SK-N-SH treated with all-trans-retinoic acid at 6 μM for 48 hours (cell line): ENCODE results near the gene PCDHGB3.
"Not testable (repeated sequence)": the region's sequence is repeated elsewhere in the genome, so short reads cannot be mapped to it uniquely, and the experiment has no call there.

Experiments used
- ATAC-seq: fragments of 200-7000 bp; cut with Tn5 transposase; 3 replicates; pipeline ENCODE4 v1.9.1; 2020; ENCODE audit warnings: mild to moderate bottlenecking, moderate library complexity
- ARNTL ChIP-seq: fragments of 450-650 bp; formaldehyde crosslinking; IDR thresholded peaks from 2 replicates; pipeline ENCODE4 v1.5.0; 2020; ENCODE audit warnings: low read depth, mild to moderate bottlenecking, moderate library complexity, borderline replicate concordance
- CSDC2 ChIP-seq: fragments of 250-450 bp; sonication (Bioruptor Pico); IDR thresholded peaks from 2 replicates; pipeline ENCODE4 v1.5.0; 2020; ENCODE audit warnings: mild to moderate bottlenecking, moderate library complexity
- ESRRG ChIP-seq: fragments of 250-450 bp; sonication (Bioruptor Pico); IDR thresholded peaks from 2 replicates; pipeline ENCODE4 v1.6.1; 2021; ENCODE audit warnings: mild to moderate bottlenecking
- GLIS3 ChIP-seq: fragments of 250-450 bp; sonication (Bioruptor Pico); IDR thresholded peaks from 2 replicates; pipeline ENCODE4 v1.5.0; 2020; ENCODE audit warnings: mild to moderate bottlenecking, moderate library complexity
- ISL1 ChIP-seq: fragments of 250-450 bp; sonication (Bioruptor Pico); IDR thresholded peaks from 2 replicates; pipeline ENCODE4 v2.1.2; 2022; ENCODE audit warnings: mild to moderate bottlenecking, moderate library complexity
- PPARA ChIP-seq: fragments of 250-450 bp; sonication (Bioruptor Pico); IDR thresholded peaks from 2 replicates; pipeline ENCODE4 v1.5.0; 2020; ENCODE audit warnings: mild to moderate bottlenecking, borderline replicate concordance
- RARB ChIP-seq: fragments of 250-450 bp; sonication (Bioruptor Pico); IDR thresholded peaks from 2 replicates; pipeline ENCODE4 v1.8.0; 2021; ENCODE audit warnings: mild to moderate bottlenecking, moderate library complexity
- SNAI2 ChIP-seq: fragments of 250-450 bp; sonication (Bioruptor Pico); IDR thresholded peaks from 2 replicates; pipeline ENCODE4 v1.5.0; 2020; ENCODE audit warnings: mild to moderate bottlenecking, moderate library complexity
- TOX ChIP-seq: fragments of 250-450 bp; sonication (Bioruptor Pico); IDR thresholded peaks from 2 replicates; pipeline ENCODE4 v1.8.0; 2021; ENCODE audit warnings: mild to moderate bottlenecking, moderate library complexity, borderline replicate concordance
- ZC3H10 ChIP-seq: fragments of 250-450 bp; sonication (Bioruptor Pico); IDR thresholded peaks from 2 replicates; pipeline ENCODE4 v1.5.1; 2021; ENCODE audit warnings: mild to moderate bottlenecking, moderate library complexity
- ZFP3 ChIP-seq: fragments of 250-450 bp; sonication (Bioruptor Pico); IDR thresholded peaks from 2 replicates; pipeline ENCODE4 v1.5.0; 2020; ENCODE audit warnings: mild to moderate bottlenecking, moderate library complexity
- ZFP30 ChIP-seq: fragments of 450-650 bp; formaldehyde crosslinking; IDR thresholded peaks from 2 replicates; pipeline ENCODE4 v1.5.0; 2022; ENCODE audit warnings: mild to moderate bottlenecking, moderate library complexity
- ZNF565 ChIP-seq: fragments of 450-650 bp; formaldehyde crosslinking; conservative IDR thresholded peaks from 2 replicates; pipeline ENCODE4 v1.5.0; 2020; ENCODE audit warnings: low read depth, mild to moderate bottlenecking, moderate library complexity
- ZNF70 ChIP-seq: fragments of 450-650 bp; formaldehyde crosslinking; IDR thresholded peaks from 2 replicates; pipeline ENCODE4 v1.5.0; 2020; ENCODE audit warnings: mild to moderate bottlenecking, moderate library complexity
- ZNF8 ChIP-seq: fragments of 450-650 bp; formaldehyde crosslinking; IDR thresholded peaks from 2 replicates; pipeline ENCODE4 v1.5.0; 2020; ENCODE audit warnings: mild to moderate bottlenecking, moderate library complexity
- TF ChIP-seq, protein P1 (sequence below): fragments of 250-450 bp; sonication (Bioruptor Pico); IDR thresholded peaks from 2 replicates; pipeline ENCODE4 v1.5.1; 2021; ENCODE audit warnings: mild to moderate bottlenecking, moderate library complexity
- TF ChIP-seq, protein P2 (sequence below): fragments of 250-450 bp; sonication (Bioruptor Pico); IDR thresholded peaks from 2 replicates; pipeline ENCODE4 v1.5.0; 2020; ENCODE audit warnings: mild to moderate bottlenecking, moderate library complexity
- TF ChIP-seq, protein P3 (sequence below): fragments of 250-450 bp; sonication (Bioruptor Pico); IDR thresholded peaks from 2 replicates; pipeline ENCODE4 v1.8.0; 2020; ENCODE audit warnings: mild to moderate bottlenecking, moderate library complexity, borderline replicate concordance
- TF ChIP-seq, protein P4 (sequence below): fragments of 250-450 bp; sonication (Bioruptor Pico); IDR thresholded peaks from 2 replicates; pipeline ENCODE4 v1.5.1; 2020; ENCODE audit warnings: low read depth, mild to moderate bottlenecking, moderate library complexity

Gene PCDHGB3

DNA sequence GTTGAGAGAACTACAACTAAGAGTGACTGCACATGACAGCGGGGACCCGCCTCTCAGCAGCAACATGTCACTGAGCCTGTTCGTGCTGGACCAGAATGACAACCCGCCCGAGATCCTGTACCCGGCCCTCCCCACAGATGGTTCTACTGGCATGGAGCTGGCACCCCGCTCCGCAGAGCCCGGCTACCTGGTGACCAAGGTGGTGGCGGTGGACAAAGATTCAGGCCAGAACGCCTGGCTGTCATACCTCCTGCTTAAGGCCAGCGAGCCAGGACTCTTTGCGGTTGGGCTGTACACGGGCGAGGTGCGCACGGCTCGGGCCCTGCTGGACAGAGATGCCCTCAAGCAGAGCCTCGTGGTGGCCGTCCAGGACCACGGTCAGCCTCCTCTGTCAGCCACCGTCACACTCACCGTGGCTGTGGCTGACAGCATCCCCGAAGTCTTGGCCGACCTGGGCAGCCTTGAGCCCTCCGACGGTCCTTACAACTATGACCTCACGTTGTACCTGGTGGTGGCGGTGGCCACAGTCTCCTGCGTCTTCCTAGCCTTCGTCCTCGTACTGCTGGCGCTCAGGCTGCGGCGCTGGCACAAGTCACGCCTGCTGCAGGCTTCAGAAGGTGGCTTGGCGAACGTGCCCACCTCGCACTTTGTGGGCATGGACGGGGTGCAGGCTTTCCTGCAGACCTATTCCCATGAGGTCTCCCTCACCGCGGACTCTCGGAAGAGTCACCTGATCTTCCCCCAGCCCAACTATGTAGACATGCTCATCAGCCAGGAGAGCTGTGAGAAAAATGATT lies 14.6 kb downstream of the PCDHGB3 start (continued):
- TF ChIP-seq, protein P1, sequence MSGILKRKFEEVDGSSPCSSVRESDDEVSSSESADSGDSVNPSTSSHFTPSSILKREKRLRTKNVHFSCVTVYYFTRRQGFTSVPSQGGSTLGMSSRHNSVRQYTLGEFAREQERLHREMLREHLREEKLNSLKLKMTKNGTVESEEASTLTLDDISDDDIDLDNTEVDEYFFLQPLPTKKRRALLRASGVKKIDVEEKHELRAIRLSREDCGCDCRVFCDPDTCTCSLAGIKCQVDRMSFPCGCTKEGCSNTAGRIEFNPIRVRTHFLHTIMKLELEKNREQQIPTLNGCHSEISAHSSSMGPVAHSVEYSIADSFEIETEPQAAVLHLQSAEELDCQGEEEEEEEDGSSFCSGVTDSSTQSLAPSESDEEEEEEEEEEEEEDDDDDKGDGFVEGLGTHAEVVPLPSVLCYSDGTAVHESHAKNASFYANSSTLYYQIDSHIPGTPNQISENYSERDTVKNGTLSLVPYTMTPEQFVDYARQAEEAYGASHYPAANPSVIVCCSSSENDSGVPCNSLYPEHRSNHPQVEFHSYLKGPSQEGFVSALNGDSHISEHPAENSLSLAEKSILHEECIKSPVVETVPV (CRISPR knock-in tag), result no peak
- TF ChIP-seq, protein P2, sequence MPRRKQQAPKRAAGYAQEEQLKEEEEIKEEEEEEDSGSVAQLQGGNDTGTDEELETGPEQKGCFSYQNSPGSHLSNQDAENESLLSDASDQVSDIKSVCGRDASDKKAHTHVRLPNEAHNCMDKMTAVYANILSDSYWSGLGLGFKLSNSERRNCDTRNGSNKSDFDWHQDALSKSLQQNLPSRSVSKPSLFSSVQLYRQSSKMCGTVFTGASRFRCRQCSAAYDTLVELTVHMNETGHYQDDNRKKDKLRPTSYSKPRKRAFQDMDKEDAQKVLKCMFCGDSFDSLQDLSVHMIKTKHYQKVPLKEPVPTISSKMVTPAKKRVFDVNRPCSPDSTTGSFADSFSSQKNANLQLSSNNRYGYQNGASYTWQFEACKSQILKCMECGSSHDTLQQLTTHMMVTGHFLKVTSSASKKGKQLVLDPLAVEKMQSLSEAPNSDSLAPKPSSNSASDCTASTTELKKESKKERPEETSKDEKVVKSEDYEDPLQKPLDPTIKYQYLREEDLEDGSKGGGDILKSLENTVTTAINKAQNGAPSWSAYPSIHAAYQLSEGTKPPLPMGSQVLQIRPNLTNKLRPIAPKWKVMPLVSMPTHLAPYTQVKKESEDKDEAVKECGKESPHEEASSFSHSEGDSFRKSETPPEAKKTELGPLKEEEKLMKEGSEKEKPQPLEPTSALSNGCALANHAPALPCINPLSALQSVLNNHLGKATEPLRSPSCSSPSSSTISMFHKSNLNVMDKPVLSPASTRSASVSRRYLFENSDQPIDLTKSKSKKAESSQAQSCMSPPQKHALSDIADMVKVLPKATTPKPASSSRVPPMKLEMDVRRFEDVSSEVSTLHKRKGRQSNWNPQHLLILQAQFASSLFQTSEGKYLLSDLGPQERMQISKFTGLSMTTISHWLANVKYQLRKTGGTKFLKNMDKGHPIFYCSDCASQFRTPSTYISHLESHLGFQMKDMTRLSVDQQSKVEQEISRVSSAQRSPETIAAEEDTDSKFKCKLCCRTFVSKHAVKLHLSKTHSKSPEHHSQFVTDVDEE, result no peak
- TF ChIP-seq TOX (CRISPR knock-in tag) (no peak), ISL1 (CRISPR knock-in tag) (no peak), ZNF8 (CRISPR knock-in tag) (no peak)

DNA sequence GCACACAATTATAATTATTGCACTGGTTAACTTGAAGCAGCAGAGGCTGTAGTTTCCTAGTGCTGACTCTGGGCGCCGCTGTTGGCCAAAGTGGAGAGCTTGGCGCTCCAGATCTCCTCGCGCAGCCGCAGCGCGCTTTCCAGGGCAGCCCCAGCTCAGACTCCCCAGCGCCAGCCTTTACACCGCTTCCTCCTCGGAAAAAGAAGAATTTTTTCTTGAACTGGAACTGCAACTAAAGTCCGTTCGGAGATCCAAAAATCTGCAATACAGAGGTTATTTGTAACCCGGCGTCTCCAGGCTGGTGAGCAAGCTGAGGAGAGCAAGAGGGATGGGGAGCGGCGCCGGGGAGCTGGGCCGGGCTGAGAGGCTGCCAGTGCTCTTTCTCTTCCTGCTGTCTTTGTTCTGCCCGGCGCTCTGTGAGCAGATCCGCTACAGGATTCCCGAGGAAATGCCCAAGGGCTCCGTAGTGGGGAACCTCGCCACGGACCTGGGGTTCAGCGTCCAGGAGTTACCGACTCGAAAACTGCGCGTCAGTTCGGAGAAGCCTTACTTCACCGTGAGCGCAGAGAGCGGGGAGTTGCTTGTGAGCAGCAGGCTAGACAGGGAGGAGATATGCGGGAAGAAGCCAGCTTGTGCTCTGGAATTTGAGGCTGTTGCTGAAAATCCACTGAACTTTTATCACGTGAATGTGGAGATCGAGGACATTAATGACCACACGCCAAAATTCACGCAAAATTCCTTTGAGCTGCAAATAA lies 17.7 kb downstream of the PCDHGB3 start, which contains the start of gene PCDHGB4:
Gene PCDHGB4, plus strand, starts transcription at position 142 of the 755 bp plus-strand sequence. Its CDS starts 187 bp downstream, at position 329.
- ATAC-seq, result not testable (repeated sequence)

DNA sequence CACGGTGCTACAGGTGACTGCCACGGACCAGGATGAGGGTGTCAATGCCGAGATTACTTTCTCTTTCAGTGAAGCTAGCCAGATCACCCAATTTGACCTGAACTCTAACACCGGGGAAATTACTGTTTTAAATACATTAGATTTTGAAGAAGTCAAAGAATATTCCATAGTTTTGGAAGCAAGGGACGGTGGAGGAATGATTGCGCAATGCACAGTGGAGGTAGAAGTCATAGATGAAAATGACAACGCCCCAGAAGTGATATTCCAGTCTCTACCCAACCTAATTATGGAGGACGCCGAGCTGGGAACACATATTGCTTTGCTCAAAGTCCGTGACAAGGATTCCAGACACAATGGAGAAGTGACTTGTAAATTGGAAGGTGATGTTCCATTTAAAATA lies 18.6 kb downstream of the PCDHGB3 start:
- no peak for TF ChIP-seq PPARA (CRISPR knock-in tag)
- TF ChIP-seq, all 23 proteins: peak for 0
- no peak for ATAC-seq

DNA sequence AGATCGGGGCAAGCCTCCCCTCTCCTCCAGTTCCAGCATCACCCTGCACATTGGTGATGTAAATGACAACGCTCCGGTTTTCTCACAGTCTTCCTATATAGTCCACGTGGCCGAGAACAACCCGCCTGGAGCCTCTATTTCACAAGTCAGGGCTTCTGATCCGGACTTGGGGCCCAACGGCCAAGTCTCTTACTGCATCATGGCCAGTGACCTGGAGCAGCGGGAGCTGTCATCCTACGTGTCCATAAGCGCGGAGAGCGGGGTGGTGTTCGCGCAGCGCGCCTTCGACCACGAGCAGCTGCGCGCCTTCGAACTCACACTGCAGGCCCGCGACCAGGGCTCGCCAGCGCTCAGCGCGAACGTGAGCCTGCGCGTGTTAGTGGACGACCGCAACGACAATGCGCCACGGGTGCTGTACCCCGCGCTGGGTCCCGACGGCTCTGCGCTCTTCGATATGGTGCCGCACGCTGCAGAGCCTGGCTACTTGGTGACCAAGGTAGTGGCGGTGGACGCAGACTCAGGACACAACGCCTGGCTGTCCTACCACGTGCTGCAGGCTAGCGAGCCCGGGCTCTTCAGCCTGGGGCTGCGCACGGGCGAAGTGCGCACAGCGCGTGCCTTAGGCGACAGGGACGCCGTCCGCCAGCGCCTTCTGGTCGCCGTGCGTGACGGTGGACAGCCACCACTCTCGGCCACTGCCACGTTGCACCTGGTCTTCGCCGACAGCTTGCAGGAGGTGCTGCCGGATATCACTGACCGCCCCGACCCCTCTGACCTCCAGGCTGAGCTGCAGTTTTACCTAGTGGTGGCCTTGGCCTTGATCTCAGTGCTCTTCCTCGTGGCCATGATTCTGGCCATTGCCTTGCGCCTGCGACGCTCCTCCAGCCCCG lies 19.4 kb downstream of the PCDHGB3 start:
- TF ChIP-seq, protein P3, sequence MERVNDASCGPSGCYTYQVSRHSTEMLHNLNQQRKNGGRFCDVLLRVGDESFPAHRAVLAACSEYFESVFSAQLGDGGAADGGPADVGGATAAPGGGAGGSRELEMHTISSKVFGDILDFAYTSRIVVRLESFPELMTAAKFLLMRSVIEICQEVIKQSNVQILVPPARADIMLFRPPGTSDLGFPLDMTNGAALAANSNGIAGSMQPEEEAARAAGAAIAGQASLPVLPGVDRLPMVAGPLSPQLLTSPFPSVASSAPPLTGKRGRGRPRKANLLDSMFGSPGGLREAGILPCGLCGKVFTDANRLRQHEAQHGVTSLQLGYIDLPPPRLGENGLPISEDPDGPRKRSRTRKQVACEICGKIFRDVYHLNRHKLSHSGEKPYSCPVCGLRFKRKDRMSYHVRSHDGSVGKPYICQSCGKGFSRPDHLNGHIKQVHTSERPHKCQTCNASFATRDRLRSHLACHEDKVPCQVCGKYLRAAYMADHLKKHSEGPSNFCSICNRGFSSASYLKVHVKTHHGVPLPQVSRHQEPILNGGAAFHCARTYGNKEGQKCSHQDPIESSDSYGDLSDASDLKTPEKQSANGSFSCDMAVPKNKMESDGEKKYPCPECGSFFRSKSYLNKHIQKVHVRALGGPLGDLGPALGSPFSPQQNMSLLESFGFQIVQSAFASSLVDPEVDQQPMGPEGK (CRISPR knock-in tag), result no peak
- TF ChIP-seq SNAI2 (no peak), ISL1 (CRISPR knock-in tag) (no peak), CSDC2 (CRISPR knock-in tag) (no peak)
- TF ChIP-seq, all 23 proteins: peak for 0
- no peak for ATAC-seq

DNA sequence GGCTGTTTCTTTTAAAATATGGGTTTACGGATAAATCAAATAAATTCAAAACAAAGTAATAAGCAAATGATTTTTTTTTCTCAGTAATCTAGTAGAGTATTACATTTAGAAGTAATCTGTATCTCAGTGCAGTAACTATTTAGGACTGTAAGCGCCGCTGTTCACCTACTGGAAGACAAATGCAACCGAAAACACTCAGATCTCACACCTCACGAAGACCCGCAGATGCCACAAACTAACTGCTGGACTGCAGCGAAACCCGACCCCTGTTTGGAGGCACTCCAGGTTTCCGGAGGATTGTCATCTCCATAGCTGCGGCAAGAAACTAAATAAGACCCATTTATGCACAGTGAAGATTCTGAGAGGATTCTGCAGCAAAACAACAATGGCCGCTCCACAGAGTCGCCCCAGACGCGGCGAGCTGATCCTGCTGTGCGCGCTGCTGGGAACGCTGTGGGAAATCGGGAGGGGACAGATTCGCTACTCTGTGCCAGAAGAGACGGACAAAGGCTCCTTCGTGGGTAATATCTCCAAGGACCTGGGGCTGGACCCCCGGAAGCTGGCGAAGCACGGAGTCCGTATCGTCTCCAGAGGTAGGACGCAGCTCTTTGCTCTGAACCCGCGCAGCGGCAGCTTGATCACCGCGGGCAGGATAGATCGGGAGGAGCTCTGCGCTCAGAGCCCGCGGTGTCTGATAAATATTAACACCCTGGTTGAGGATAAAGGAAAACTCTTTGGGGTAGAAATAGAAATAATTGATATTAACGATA lies 22.6 kb downstream of the PCDHGB3 start, which contains the start of gene PCDHGA8:
Gene PCDHGA8, plus strand, starts transcription at position 205 of the 770 bp plus-strand sequence. Its CDS starts 181 bp downstream, at position 386.
- ATAC-seq, result no peak
- TF ChIP-seq, protein P3 (CRISPR knock-in tag), result no peak
- no peak for TF ChIP-seq ARNTL (CRISPR knock-in tag)
- TF ChIP-seq, protein P1 (CRISPR knock-in tag), result no peak
- no peak for TF ChIP-seq ESRRG (CRISPR knock-in tag)
- no peak for TF ChIP-seq PPARA (CRISPR knock-in tag)
- no peak for TF ChIP-seq ZFP3 (CRISPR knock-in tag)
- TF ChIP-seq ZNF70 (CRISPR knock-in tag), result no peak
- TF ChIP-seq SNAI2, result no peak
- TF ChIP-seq ZC3H10 (CRISPR knock-in tag), result no peak
- no peak for TF ChIP-seq ZFP30 (CRISPR knock-in tag)
- TF ChIP-seq, protein P4, sequence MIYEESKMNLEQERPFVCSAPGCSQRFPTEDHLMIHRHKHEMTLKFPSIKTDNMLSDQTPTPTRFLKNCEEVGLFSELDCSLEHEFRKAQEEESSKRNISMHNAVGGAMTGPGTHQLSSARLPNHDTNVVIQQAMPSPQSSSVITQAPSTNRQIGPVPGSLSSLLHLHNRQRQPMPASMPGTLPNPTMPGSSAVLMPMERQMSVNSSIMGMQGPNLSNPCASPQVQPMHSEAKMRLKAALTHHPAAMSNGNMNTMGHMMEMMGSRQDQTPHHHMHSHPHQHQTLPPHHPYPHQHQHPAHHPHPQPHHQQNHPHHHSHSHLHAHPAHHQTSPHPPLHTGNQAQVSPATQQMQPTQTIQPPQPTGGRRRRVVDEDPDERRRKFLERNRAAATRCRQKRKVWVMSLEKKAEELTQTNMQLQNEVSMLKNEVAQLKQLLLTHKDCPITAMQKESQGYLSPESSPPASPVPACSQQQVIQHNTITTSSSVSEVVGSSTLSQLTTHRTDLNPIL (CRISPR knock-in tag), result no peak
- no peak for TF ChIP-seq ZNF565
- TF ChIP-seq GLIS3, result no peak
- TF ChIP-seq RARB (CRISPR knock-in tag), result no peak
- no peak for TF ChIP-seq TOX (CRISPR knock-in tag)
